Upper lobe of left lung (tissue), 6 donors: ENCODE measurements around the gene TBRG1. TPM values are rescaled to one million over a fixed set of nuclear protein-coding genes. Genes with fewer than 3 reads are reported as not detected.

Experiments used
- ATAC-seq, 2 donors: fragments of 200-7000 bp; cut with Tn5 transposase; one replicate each; pipeline ENCODE4 v1.9.1; 2022; ENCODE audit warnings: mild to moderate bottlenecking in 2 of 2, moderate library complexity in 2 of 2; ENCODE audit not compliant: low FRiP score in 2 of 2
- DNase-seq, 2 donors: peaks; one replicate each; pipeline ENCODE4 v3.0.0-alpha.2; 2019 to 2020
- H3K27ac ChIP-seq, 4 donors: fragments of 200-600 bp; sonication (generic); one replicate each; pipeline ENCODE4 v1.5.1; 2016 to 2019
- H3K27me3 ChIP-seq, 4 donors: fragments of 200-600 bp; sonication (generic); one replicate each; pipeline ENCODE4 v1.5.1; 2017 to 2019
- H3K36me3 ChIP-seq, 4 donors: fragments of 200-600 bp; sonication (generic); one replicate each; pipeline ENCODE4 v1.5.1; 2016 to 2019
- H3K4me1 ChIP-seq, 4 donors: fragments of 200-600 bp; sonication (generic); one replicate each; pipeline ENCODE4 v1.5.1; 2018 to 2019
- H3K4me3 ChIP-seq, 4 donors: fragments of 200-600 bp; sonication (generic); one replicate each; pipeline ENCODE4 v1.5.1; 2017 to 2019; ENCODE audit warnings: mild to moderate bottlenecking in 2 of 4, moderate library complexity in 1 of 4
- H3K9me3 ChIP-seq, 4 donors: fragments of 200-600 bp; sonication (generic); one replicate each; pipeline ENCODE4 v1.5.1; 2018 to 2019
- CTCF ChIP-seq, 6 experiments: fragments of 450-650 bp in 4 of 6; fragments of 200-600 bp in 2 of 6; sonication (generic) in 2 of 6; IDR thresholded peaks; one replicate each; pipeline ENCODE4 v1.5.1; 2016 to 2019; ENCODE audit warnings: antibody characterized with exemption in 6 of 6
- EP300 ChIP-seq, 4 donors: sonication (generic); formaldehyde crosslinking; IDR thresholded peaks; one replicate each; pipeline ENCODE4 v1.5.1; 2017; ENCODE audit warnings: antibody characterized with exemption in 4 of 4, control low read depth in 2 of 4
- POLR2A ChIP-seq, 4 donors: fragments of 450-650 bp; IDR thresholded peaks; one replicate each; pipeline ENCODE4 v1.5.1; 2016 to 2017; ENCODE audit warnings: antibody characterized with exemption in 4 of 4, mild to moderate bottlenecking in 2 of 4
- POLR2AphosphoS5 ChIP-seq, 2 donors: sonication (generic); formaldehyde crosslinking; IDR thresholded peaks; one replicate each; pipeline ENCODE4 v1.5.1; 2017; ENCODE audit warnings: antibody characterized with exemption in 2 of 2
- WGBS, 2 donors: methylation state at CpG; one replicate each; pipeline ENCODE4 v1.1.5; 2017 to 2018; 5-methylcytosine and 5-hydroxymethylcytosine counted together
- total RNA-seq, 6 donors: library from RNA; depleted of rRNA in 4 of 6; stranded (reverse); fragments of >200 nt in 4 of 6; gene quantifications; one replicate each; pipeline versions ENCODE4 v1.1.0 to v1.2.1, GENCODE V29; 2016 to 2021
- donor health status: DM: no; HTN: no; CAD: no; lungs with moderate emphysema.
- donor health status: DM: no; HTN: yes; CAD: no; lungs with severe emphysema.

The TBRG1 gene
- total RNA-seq, 6 donors from 2014 or later = 42.3 to 66.6 (median 47.1) TPM

- TF ChIP-seq EP300 (IDR thresholded peaks at IDR 0.05) (no peak), CTCF (IDR thresholded peaks at IDR 0.05) (no peak), POLR2A (IDR thresholded peaks at IDR 0.05) (no peak), POLR2AphosphoS5 (IDR thresholded peaks at IDR 0.05) (no peak)
- Histone ChIP-seq H3K4me3 (no peak overlapping the region), H3K9me3 (no peaks in the 10 kb centered on the region), H3K27me3 (no peaks in the 10 kb centered on the region), H3K27ac (no peak overlapping the region), H3K4me1 (no peaks in the 10 kb centered on the region), H3K36me3 (no peaks in the 10 kb centered on the region)
- DNase-seq = no peak
- ATAC-seq = no peak
- WGBS, 2 donors = 62 to 77% methylated on average over 6 of the region's 6 CpGs
These were observed 30.0 kb upstream of the TBRG1 start for GRCh38 chr11:124592627-124593026.

- Histone ChIP-seq H3K9me3 (no peaks in the 10 kb centered on the region), H3K27ac (no peak overlapping the region), H3K36me3 (no peaks in the 10 kb centered on the region), H3K4me1 (no peaks in the 10 kb centered on the region), H3K27me3 (no peaks in the 10 kb centered on the region), H3K4me3 (no peak overlapping the region)
- no peak for ATAC-seq
- no peak for DNase-seq
- WGBS, 2 donors = 92 to 98% methylated on average over 3 of the region's 3 CpGs
- no peak for TF ChIP-seq POLR2AphosphoS5 (IDR thresholded peaks at IDR 0.05)
- TF ChIP-seq EP300 (IDR thresholded peaks at IDR 0.05) = no peak
- no peak for TF ChIP-seq CTCF (IDR thresholded peaks at IDR 0.05)
- TF ChIP-seq POLR2A (IDR thresholded peaks at IDR 0.05) = no peak
These were observed 27.4 kb upstream of the TBRG1 start for GRCh38 chr11:124595302-124595701.

- TF ChIP-seq EP300 (IDR thresholded peaks at IDR 0.05) (no peak), CTCF (IDR thresholded peaks at IDR 0.05) (no peak), POLR2AphosphoS5 (IDR thresholded peaks at IDR 0.05) (no peak), POLR2A (IDR thresholded peaks at IDR 0.05) (no peak)
- ATAC-seq (no peak), DNase-seq (no peak)
- H3K36me3 ChIP-seq = no peaks in the 10 kb centered on the region
- H3K4me1 ChIP-seq = no peaks in the 10 kb centered on the region
- no peaks in the 10 kb centered on the region for H3K27me3 ChIP-seq
- no peaks in the 10 kb centered on the region for H3K9me3 ChIP-seq
- H3K4me3 ChIP-seq = no peak overlapping the region
- H3K27ac ChIP-seq = no peak overlapping the region
These were observed 25.0 kb upstream of the TBRG1 start for GRCh38 chr11:124597626-124598025.

- DNase-seq = no peak
- H3K36me3 ChIP-seq = no peaks in the 10 kb centered on the region
- 63 to 69% methylated on average over 5 of the region's 5 CpGs for WGBS, 2 donors
These were observed 21.9 kb upstream of the TBRG1 start for GRCh38 chr11:124600621-124601320.

More at GRCh38 chr11:124600621-124601320, 21.9 kb upstream of the TBRG1 start:
- Histone ChIP-seq H3K27ac (no peak overlapping the region), H3K27me3 (no peaks in the 10 kb centered on the region), H3K9me3 (no peaks in the 10 kb centered on the region), H3K4me1 (no peaks in the 10 kb centered on the region), H3K4me3 (no peak overlapping the region)
- no peak for ATAC-seq
- TF ChIP-seq POLR2AphosphoS5 (IDR thresholded peaks at IDR 0.05) (no peak), POLR2A (IDR thresholded peaks at IDR 0.05) (no peak), CTCF (IDR thresholded peaks at IDR 0.05) (no peak), EP300 (IDR thresholded peaks at IDR 0.05) (no peak)
